KOPT-K1 (cell line): ENCODE data around the gene KCNQ4.

Experiments
- H3K27ac ChIP-seq: fragments of 200-600 bp; sonication (generic); 2 replicates; pipeline ENCODE4 v1.5.1; 2016; ENCODE audit warnings: antibody characterized with exemption, mild to moderate bottlenecking, low read depth, low read length; ENCODE audit not compliant: poor library complexity, severe bottlenecking
- H3K36me3 ChIP-seq: fragments of 200-600 bp; sonication (generic); 2 replicates; pipeline ENCODE4 v1.5.1; 2017; ENCODE audit warnings: antibody characterized with exemption, mild to moderate bottlenecking, low read length, moderate library complexity; ENCODE audit not compliant: insufficient read depth
- H3K9me3 ChIP-seq: fragments of 200-600 bp; sonication (generic); 2 replicates; pipeline ENCODE4 v1.5.1; 2017; ENCODE audit warnings: antibody characterized with exemption, low read length, mild to moderate bottlenecking; ENCODE audit not compliant: insufficient read depth, poor library complexity, severe bottlenecking

KCNQ4 gene

DNA sequence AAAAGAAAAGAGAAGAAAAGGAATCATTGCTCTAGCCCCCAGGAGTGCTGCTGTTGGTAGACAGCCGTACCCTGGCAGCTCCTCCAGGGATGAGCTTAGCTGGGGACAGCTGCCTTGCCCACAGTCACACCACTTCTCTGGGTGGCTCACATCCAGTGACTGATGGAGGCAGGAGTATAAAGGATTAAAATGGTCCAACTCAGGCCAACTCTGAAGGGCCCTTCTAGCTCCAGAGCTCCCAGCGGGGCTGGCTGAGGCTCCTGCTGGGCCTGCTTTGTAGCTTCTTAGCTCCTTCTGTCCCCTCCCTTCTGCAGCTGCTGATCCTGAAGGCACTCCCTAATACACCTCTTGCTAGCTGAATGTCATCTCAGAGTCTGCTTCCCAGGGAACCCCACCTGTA lies 74.2 kb downstream of the KCNQ4 start:
- Histone ChIP-seq H3K27ac (no peak overlapping the region), H3K36me3 (no peaks in the 10 kb centered on the region), H3K9me3 (no peaks in the 10 kb centered on the region)

DNA sequence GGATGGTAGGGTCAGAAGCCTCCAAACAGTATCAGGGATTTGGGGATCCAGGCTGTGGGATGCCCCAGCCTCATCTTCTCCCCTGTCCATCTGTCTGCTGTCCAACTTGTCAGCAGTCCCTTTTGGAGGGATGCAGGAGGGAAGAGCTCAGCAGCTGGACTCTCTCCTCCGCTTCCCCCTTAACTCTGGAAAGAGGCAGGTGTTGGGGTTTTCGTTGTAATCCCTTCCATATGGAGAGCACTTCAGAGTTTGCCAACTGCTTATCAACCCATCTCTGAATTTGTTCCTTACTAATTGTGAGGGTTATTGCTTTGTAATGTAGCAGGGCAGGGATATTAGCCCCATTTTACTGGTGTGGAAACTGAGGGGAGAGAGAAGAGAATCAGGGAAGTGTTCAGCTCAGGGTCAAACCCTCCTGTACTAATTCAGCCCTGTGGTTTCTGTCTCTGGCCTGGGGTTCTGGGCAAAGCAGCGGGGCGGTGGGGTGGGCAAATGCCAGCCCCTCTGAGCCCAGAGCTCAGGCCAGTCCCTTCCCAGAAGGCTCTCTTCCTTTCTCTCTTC lies 75.3 kb downstream of the KCNQ4 start:
- no peaks in the 10 kb centered on the region for H3K9me3 ChIP-seq
- no peak overlapping the region for H3K27ac ChIP-seq
- H3K36me3 ChIP-seq = no peaks in the 10 kb centered on the region

DNA sequence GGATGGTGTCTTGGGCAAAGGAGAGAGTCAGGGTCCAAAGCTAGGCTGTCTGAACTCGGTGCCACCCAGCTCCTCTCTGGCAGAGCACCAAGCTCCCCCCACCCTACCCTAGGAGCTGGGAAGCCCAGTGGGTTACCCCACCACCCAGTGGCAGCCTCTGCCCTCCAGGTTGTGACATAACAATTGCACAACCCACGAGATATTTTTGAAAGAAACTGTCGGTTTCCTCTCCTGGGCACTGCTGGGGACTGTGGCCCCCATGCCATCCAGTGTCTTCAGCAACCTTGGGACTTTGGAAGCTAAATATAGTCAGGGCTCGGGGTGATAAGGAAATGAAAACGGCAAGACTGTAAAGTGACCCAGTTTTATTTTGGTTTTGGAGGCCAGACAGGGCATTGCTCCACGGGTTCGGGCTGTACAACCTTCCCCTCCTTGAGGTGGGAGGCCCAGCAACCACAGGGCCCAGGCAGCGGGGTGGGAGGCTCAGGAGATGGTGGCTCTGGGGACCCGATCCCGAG lies 77.2 kb downstream of the KCNQ4 start:
- H3K27ac ChIP-seq = no peak overlapping the region
- H3K9me3 ChIP-seq = no peaks in the 10 kb centered on the region
- H3K36me3 ChIP-seq = no peaks in the 10 kb centered on the region

DNA sequence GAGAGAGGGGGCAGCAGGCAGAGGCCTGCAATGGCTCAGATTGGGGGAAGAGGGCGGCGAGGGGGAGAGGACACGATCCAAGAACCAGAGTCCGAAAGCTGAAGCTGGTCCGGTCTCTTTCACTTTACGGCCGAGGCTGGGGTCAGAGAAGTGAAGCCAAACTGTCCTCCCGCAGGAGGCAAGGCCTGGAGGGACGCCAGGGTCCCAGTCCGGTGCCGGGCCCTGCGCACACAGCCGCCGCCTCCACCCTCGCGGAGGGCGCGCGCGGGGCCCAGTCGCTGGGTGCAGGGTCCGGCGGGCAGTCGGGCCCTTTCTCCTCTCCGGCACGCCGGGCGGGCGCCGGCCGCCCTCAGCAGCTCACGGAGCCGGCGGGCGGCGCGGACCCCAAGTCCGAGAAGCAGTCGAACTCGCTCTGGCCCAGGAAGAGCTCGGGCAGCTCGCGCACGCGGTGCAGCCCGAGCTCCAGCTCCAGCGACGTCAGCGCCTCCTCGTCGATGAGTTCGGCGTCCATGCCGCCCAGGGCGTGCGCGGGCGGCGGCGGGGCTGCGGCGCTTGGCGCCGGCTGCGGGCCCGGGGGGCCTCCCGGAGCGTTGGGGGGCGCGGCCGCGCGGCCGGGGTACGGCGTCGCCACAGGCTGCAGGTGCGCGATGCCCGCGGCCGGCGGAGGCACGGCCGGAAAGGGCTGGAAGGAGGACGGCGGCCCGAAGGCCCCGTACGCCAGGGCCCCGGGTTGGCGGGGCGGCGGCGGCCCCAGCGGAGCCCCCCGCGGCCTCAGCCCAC lies 77.8 kb downstream of the KCNQ4 start:
- Histone ChIP-seq H3K27ac (no peak overlapping the region), H3K9me3 (no peaks in the 10 kb centered on the region), H3K36me3 (no peaks in the 10 kb centered on the region)

DNA sequence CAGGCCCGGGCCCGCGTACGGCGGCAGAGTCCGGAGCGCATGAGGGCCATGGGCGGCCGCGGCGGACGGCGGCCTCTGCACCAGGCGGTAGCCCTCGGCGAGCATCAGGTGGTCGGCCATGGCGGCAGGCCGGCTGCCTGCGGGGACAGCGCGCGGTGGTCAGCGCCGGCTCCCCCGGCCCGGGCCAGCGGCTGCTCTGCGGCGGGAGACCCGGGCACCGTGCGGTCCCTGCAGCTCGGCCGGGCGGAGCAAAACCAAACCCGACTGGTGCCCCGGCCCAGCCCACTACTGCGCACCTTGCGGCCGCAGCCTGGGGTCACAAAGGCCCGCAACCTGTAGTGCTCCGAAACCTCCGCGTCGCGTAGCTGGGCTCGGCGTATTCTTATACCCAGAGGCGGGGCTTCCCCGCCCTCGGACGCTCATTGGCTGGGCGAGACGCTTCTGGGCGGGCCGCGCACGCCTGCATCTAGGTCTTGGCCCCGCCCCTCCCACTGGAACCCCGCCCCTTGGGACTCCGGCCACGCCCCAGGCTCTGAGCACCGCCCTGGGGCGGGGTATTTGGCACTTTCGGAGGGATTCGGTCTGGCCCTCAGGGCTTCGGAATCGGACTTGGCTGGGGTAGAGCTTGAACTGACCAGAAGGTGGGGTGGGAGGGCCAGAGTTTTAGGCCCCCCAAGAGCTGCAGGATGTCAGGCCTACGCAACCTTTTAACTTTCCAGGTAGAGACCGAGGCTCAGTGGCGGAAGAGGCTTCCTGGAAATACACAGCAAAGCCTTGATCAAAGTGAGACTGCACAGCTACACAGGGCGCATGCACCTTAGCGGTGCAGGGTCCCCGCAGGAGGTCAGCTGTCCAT lies 78.6 kb downstream of the KCNQ4 start, which contains the start of gene CITED4:
Gene CITED4 (minus strand): TSS at position 356 of the 856 bp plus-strand sequence. CDS start 236 bp downstream, at position 120.
- Histone ChIP-seq H3K27ac (peak within 1 kb of the TSS; percentile 56), H3K36me3 (no peaks in the 10 kb centered on the region), H3K9me3 (no peaks in the 10 kb centered on the region)

DNA sequence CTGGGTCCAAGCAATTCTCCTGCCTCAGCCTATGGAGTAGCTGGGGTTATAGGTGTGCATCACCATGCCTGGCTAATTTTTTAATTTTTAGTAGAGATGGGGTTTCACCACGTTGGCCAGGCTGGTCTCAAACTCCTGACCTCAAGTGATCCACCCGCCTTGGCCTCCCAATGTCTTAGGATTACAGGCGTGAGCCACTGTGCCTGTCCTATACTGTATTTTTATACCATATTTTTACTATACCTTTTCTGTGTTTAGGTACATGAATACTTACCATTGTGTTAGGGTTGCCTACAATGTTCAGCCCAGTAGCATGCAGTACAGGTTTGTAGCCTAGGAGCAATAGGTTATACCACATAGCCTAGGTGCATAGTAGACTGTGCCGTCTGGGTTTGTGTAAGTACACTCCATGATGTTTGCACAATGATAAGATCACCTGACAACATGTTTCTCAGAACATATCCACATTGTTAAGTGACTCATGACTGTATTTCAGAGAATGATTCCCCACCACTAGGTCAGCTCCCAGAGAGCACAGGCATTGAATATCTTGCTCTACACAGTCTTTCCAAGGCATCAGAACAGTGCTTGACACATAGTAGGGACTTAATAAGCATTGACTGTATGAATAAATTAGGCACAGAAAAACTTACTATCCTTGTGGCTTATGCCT lies 84.6 kb downstream of the KCNQ4 start:
- no peaks in the 10 kb centered on the region for H3K9me3 ChIP-seq
- H3K27ac ChIP-seq = no peak overlapping the region

DNA sequence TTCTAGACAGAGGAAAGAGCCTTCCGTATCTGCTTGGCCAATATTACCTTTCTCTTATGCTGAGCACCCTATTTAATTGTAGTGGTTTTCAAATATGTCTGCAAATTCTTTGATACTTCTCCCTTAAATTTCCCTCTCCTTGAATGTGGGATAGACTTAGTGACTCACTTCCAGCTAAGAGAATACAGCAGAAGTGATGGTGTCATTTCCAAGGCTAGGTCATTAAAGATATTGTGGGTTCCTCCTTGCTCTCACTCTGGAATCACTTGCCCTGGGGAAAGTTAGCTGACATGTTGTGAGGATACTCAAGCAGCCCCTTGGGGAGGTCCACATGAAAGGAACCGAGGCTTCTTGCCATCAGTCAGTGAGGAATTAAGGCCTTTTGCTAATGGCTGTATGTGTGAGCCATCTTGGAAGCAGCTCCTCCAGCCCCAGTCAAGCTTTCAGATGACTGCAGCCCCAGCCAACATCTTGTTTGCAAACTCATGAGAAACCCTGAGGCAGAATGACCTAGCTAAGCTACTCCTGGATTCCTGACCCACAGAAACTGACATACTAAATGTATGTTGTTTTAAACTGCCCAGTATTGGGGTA lies 86.6 kb downstream of the KCNQ4 start:
- H3K9me3 ChIP-seq = no peaks in the 10 kb centered on the region
- H3K36me3 ChIP-seq = no peaks in the 10 kb centered on the region
- no peak overlapping the region for H3K27ac ChIP-seq

More for the DNA sequence above, 84.6 kb downstream of the KCNQ4 start:
- no peaks in the 10 kb centered on the region for H3K36me3 ChIP-seq

DNA sequence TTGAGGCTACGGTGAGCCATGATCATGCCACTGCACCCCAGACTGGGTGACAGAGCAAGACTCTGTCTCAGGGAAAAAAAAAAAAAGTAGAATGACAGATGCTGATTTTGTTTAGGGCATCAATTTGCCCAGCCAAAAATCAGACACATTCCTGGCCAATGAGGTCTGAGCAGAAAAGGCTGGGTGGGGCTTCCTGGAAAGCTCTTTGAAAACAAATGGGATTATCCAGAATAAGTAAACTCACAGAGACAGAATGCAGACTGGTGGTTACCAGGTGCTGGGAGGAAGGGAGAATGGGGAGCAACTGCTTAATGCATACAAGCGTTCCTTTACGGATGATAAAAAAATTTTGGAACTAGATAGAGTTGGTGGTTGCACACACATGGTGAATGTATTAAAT lies 88.7 kb downstream of the KCNQ4 start:
- peaks cover 14% of the 10 kb centered on the region for H3K9me3 ChIP-seq
- H3K36me3 ChIP-seq = no peaks in the 10 kb centered on the region
- no peak overlapping the region for H3K27ac ChIP-seq

DNA sequence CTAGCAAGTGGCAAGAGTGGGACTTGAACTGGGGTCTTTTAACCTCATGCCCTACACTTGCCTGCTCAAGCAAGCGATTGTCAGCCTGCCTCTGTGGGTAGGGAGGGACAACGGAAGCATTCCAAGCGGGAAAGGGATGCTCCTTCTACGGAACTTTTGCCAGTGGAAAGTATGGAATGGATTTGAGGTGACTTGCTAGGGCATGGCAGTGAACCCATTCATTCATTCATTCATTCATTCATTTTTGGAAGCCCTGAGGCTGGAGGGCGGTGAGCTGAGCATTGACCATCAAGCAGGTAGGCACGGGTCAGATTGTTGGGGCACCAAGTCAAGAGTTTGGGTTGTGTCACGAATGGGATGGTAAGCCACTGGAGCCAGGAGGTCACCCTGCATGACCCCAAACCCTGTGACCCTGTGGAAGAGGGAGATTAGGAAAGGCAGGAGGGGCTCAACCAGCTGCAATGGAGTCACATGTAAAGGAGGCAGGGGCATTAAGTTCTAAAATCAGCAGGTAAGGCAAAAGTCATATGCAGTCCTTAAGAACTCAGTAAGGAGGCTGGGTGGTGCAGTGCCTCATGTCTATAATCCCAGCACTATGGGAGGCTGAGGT lies 90.4 kb downstream of the KCNQ4 start:
- Histone ChIP-seq H3K27ac (no peak overlapping the region), H3K9me3 (peaks cover 14% of the 10 kb centered on the region)

DNA sequence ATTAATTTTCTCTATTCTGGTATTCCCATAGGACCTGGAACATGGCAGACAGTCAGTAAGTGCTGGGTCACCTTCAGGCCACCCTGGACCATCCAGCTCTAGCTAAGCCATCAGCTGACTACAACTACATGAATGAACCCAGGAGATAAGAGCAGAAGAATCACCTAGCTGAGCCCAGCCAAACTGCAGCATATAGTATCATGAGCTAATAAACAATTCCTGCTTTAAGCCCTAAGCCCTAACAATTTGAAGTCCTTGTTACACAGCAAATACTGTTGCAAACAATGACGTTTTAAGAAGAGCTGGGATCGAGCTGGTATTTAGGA lies 92.8 kb downstream of the KCNQ4 start:
- Histone ChIP-seq H3K27ac (no peak overlapping the region), H3K9me3 (peaks cover 14% of the 10 kb centered on the region), H3K36me3 (no peaks in the 10 kb centered on the region)

More for the DNA sequence above, 90.4 kb downstream of the KCNQ4 start:
- no peaks in the 10 kb centered on the region for H3K36me3 ChIP-seq

DNA sequence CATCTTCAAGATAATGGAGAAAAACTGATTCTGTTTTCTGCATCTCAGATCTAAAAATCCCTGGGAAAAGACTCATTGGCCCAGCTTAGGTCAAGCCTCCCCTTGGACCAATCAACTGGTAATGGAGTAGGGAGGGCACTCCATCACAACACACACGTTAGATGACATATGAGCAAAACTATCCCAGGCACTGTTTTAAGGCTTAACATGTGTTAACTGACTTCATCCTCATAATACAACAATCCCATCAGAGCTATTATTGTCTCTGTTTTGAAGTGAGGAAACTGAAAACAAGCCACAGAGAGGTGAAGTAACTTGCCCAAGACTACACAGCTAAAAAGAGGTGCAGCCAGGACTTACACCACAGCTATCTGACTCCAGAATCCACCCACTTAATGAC lies 93.3 kb downstream of the KCNQ4 start:
- peaks cover 14% of the 10 kb centered on the region for H3K9me3 ChIP-seq
- H3K36me3 ChIP-seq = no peaks in the 10 kb centered on the region
- no peak overlapping the region for H3K27ac ChIP-seq

DNA sequence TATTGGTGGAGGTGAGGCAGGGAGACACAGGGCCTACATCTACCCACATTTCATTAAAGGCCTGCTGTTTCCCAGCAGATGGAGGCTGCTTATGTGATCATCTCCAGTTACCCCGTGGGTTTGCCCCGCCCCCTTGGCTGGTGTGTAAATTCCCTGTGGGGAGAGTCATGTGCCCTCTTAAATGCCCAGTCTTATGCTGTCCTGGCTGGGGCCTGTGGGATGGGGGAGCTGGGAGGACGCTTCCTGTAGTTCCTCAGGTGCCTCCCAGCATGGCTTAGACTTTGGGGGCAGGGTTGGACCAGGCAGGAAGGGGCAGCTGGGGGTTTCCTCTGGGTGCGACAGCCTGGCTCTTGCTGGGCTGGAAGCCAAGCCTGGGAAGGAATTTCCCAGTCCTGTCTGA lies 94.1 kb downstream of the KCNQ4 start:
- Histone ChIP-seq H3K36me3 (no peaks in the 10 kb centered on the region), H3K9me3 (peaks cover 14% of the 10 kb centered on the region), H3K27ac (no peak overlapping the region)

DNA sequence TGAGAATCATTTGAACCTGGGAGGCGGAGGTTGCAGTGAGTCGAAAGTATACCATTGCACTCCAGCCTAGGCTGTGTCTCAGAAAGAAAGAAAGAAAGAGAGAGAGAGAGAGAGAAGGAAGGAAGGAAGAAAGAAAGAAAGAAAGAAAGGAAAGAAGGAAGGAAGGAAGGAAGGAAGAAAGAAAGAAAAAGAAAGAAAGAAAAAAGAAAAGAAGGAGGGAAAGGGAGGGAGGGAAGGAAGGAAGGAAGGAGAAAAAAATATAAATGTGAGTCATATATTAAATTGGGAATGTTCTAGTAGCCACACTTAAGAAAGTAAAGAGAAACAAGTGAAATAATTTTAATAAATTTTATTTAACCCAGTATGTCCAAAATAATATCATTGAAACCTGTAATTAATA lies 95.3 kb downstream of the KCNQ4 start:
- peaks cover 14% of the 10 kb centered on the region for H3K9me3 ChIP-seq
- no peaks in the 10 kb centered on the region for H3K36me3 ChIP-seq
- no peak overlapping the region for H3K27ac ChIP-seq

DNA sequence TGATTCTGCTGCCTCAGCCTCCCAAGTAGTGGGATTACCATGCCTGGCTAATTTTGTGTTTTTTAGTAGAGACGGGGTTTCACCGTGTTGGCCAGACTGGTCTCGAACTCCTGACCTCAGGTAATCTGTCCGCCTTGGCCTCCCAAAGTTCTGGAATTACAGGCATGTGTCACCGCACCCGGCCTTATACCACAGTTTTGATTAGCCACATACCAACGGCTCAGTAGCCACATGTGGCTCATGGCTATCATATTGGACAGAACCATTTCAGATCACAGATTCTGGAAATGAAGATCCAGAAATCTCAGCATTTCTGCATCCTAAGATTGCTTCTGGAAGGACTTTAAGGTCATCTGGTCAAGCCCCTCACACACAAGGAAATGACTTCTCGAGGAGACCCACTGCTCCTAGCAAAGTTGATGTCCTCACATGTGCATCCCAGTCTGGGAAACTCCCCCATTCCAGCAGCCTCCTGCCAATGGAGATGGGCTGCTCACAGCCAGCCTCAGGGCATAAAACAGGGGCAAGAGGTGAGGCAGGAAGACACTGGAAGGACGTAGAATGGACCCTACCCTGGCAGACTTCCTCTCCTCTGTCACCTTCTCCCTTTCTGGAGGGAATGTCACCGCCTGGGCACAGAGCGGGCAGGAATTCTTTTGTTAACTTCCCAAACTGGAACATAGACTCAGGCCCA lies 96.0 kb downstream of the KCNQ4 start:
- Histone ChIP-seq H3K27ac (no peak overlapping the region), H3K36me3 (no peaks in the 10 kb centered on the region), H3K9me3 (peaks cover 14% of the 10 kb centered on the region)
